HG03565 (cell line): ENCODE measurements around the gene COA3.
"Not testable (repeated sequence)": the region's sequence is repeated elsewhere in the genome, so short reads cannot be mapped to it uniquely, and the experiment has no call there.

Source experiments
- ATAC-seq: cut with Tn5 transposase; IDR thresholded peaks from one replicate; pipeline ENCODE4 v1.9.1; 2021; ENCODE audit warnings: mild to moderate bottlenecking, moderate library complexity; ENCODE audit not compliant: unreplicated experiment

The COA3 gene

GRCh38 chr17:42782166-42783061, 16.1 kb downstream of the COA3 start:
- ATAC-seq = no peak

DNA sequence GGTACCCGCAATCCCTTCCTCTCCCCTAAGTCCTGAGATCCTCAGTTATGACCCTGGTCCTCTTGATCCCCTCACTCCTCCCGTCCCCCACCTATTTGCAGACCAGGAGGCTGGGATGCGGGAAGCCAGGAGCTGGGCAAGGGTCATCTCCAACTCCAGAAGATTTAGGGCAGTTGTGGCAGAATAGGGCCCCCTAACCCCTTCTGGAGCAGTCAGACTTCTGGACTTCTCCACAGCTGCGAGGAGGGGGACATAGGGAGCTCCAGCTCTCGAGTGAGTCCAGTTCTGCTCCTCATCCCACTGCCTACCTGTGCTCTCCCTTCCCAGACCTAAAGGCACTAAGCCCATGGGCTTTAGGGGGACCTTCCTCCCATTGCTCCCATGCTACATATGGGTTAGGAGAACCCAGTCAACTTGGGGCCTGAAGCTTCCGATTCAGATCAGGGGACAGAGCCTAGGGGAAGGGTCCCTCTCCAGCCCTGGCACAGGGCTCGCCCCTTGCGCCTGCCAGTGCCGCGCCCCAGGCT, 16.8 kb downstream of the COA3 start:
- ATAC-seq = no peak

DNA sequence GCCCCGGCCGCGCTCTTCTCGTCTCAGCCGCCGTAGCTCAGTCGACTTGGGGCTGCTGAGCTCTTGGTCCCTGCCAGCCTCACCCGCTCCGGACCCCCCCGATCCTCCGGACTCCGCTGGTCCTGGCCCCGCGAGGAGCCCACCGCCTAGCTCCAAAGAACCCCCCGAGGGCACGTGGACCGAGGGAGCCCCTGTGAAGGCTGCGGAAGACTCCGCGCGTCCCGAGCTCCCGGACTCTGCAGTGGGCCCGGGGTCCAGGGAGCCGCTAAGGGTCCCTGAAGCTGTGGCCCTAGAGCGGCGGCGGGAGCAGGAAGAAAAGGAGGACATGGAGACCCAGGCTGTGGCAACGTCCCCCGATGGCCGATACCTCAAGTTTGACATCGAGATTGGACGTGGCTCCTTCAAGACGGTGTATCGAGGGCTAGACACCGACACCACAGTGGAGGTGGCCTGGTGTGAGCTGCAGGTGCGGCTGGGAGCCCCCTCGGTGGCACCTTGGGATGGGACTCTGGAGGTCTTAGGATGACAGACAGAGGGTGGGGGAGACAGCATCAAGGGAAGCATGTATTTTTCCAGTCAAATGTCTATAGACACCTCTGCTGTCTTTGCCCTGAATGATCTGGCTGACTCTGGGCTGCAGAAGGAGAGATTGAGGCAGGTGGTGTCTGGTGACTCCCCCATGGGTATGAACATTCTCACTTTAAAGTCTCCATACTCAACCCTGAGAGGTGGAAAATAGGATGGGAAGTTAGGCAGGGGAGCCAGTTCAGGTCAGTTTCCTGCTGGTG, 17.5 kb downstream of the COA3 start:
- ATAC-seq = no peak

GRCh38 chr17:42779936-42780850, 18.3 kb downstream of the COA3 start, which contains the start of gene WNK4:
WNK4 (plus strand) TSS chr17:42780610; CDS start chr17:42780699, 89 bp downstream.
- no peak for ATAC-seq

DNA sequence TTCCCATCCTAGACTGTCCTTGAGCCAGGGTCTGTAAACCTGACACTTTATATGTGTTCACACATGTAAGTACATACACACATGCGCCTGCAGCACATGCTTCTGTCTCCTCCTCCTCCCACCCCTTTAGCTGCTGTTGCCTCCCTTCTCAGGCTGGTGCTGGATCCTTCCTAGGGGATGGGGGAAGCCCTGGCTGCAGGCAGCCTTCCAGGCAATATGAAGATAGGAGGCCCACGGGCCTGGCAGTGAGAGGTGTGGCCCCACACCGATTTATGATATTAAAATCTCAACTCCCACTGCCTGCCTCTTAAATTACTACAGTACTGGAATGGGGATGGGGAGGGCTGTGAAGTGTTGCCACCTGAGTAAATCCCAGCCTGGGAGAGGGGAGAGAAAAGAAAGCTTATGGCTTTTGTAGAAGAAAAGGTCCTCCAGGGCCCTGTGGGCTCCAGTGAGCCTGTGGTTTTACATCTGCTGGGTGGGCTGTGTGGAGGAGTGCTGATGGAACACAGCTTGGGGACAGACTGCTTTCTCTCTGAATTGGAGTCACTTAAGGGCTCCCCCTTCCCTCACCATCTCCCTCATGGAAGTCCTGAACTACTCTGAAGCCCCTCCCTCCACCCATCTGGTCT, 19.1 kb downstream of the COA3 start:
- no peak for ATAC-seq

- ATAC-seq = no peak
Observed at GRCh38 chr17:42778570-42778969, 19.9 kb downstream of the COA3 start.

GRCh38 chr17:42775534-42776098, 22.9 kb downstream of the COA3 start:
- ATAC-seq = no peak

- no peak for ATAC-seq
Observed at GRCh38 chr17:42774066-42774745, 24.3 kb downstream of the COA3 start.

- no peak for ATAC-seq
Observed at GRCh38 chr17:42773290-42774035, 25.0 kb downstream of the COA3 start, which contains the start of gene VPS25. VPS25 (plus strand) TSS chr17:42773449; CDS start chr17:42773476, 27 bp downstream.

DNA sequence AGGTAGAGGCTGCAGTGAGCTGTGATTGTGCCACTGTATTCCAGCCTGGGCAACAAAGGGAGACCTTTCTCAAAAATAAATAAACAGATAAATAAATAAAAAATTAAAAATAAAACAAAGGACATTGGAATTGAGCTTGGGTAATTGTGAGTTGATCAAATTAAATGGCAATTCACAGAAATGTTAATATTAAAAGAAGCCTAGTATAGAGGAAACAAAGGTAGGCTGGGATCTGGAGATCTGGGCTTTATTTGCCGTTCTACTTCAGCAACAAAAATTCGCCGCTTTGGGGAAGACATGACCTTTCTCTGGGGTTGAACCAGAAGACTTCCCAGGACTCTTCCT, 25.6 kb downstream of the COA3 start:
- no peak for ATAC-seq

- not testable (repeated sequence) for ATAC-seq
Observed at GRCh38 chr17:42769964-42770363, 28.5 kb downstream of the COA3 start.

DNA sequence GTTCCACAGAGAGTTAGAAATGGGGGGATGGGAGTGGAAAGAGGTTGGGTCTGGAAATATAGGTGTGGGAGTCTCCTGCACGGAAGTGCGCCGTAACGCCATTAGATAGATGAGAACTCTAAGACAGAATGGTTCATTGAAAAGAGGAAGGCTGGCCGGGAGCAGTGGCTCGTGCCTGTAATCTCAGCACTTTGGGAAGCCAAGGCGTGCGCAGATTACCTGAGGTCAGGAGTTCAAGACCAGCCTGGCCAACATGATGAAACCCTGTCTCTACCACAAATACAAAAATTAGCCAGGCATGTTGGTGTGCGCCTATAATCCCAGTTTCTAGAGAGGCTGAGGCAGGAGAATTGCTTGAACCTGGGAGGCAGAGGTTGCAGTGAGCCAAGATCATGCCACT, 30.5 kb downstream of the COA3 start:
- ATAC-seq = not testable (repeated sequence)

GRCh38 chr17:42767512-42767911, 31.0 kb downstream of the COA3 start:
- no peak for ATAC-seq

- no peak for ATAC-seq
Observed at GRCh38 chr17:42766124-42766523, 32.4 kb downstream of the COA3 start.

- no peak for ATAC-seq
Observed at GRCh38 chr17:42761638-42762037, 36.9 kb downstream of the COA3 start.

- ATAC-seq = no peak
Observed at GRCh38 chr17:42760652-42761581, 37.6 kb downstream of the COA3 start, which contains the start of gene RAMP2. RAMP2 (plus strand) TSS chr17:42761227; CDS start chr17:42761262, 35 bp downstream.

- no peak for ATAC-seq
Observed at GRCh38 chr17:42759982-42760651, 38.4 kb downstream of the COA3 start.
